HG03354 (cell line): ENCODE measurements around the gene LRRK1.

ENCODE experiments used
- ATAC-seq: cut with Tn5 transposase; IDR thresholded peaks from one replicate; pipeline ENCODE4 v1.9.1; 2021; ENCODE audit warnings: mild to moderate bottlenecking; ENCODE audit not compliant: unreplicated experiment, poor library complexity, severe bottlenecking

The LRRK1 gene

GRCh38 chr15:101048581-101049030, 129.4 kb downstream of the LRRK1 start:
- no peak for ATAC-seq

GRCh38 chr15:101049282-101049681, 130.1 kb downstream of the LRRK1 start:
- ATAC-seq: no peak

GRCh38 chr15:101049856-101050622, 130.9 kb downstream of the LRRK1 start:
- no peak for ATAC-seq

GRCh38 chr15:101050623-101051290, 131.6 kb downstream of the LRRK1 start:
- no peak for ATAC-seq

GRCh38 chr15:101051291-101052030, 132.3 kb downstream of the LRRK1 start:
- no peak for ATAC-seq

GRCh38 chr15:101052031-101052620, 133.0 kb downstream of the LRRK1 start:
- ATAC-seq: no peak

GRCh38 chr15:101052681-101053121, 133.5 kb downstream of the LRRK1 start:
- ATAC-seq: no peak

- ATAC-seq: no peak
Observed at GRCh38 chr15:101053261-101053660, 134.1 kb downstream of the LRRK1 start.

- no peak for ATAC-seq
Observed at GRCh38 chr15:101054116-101054515, 135.0 kb downstream of the LRRK1 start.

- no peak for ATAC-seq
Observed at GRCh38 chr15:101054991-101055390, 135.8 kb downstream of the LRRK1 start.

- ATAC-seq: no peak
Observed at GRCh38 chr15:101055411-101055810, 136.3 kb downstream of the LRRK1 start.

- ATAC-seq: no peak
Observed at GRCh38 chr15:101056366-101057334, 137.5 kb downstream of the LRRK1 start.

- ATAC-seq: no peak
Observed at GRCh38 chr15:101057841-101058407, 138.8 kb downstream of the LRRK1 start.

- ATAC-seq: no peak
Observed at GRCh38 chr15:101058735-101059134, 139.6 kb downstream of the LRRK1 start.

- ATAC-seq: no peak
Observed at GRCh38 chr15:101059381-101060341, 140.5 kb downstream of the LRRK1 start.

GRCh38 chr15:101060576-101061551, 141.7 kb downstream of the LRRK1 start:
- no peak for ATAC-seq
